ENCODE measurements around the gene CES3. TPM values are rescaled to one million over a fixed set of nuclear protein-coding genes. Genes with fewer than 3 reads are reported as not detected.

CES3 gene
- total RNA-seq, 6 experiments from 2014 or later: 19.1 to 82.4 (median 35.9) TPM

DNA sequence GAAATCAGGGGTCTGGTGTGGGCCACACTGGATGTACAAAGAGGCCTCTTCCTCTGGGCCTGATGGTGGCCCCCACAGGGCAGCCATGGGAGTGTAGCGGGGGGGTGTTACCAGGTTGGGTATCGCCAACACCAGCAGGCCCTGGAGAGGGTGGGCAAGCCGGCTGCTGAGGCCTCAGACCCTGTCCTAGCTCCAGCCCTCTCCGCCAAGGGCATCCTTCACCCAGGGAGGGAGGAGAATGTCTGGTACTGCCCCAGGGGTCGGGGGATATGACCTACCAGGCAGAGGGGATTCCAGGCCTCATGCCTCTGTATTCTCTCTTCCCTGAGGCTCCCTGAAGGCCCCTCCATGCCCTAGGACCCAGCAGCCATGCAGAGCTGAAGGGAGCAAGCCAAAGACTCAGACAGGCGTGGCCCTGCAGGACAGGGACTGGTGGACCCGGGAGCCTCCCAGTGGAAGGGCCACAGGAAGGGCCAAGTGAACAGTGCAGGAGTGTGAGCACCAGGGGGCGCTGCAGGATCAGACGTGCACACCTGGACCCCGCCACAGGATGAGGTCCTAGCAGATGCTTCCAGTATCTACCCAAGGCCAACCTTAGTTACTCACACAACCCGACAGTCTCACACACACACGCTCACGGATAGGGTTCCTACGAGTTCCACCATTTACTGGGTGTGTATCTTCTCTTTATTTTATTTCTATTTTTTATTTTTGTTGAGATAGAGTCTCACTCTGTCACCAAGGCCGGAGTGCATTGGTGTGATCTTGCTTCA lies 16.5 kb downstream of the CES3 start:
- DNase-seq (peak; percentile 91 to 94 (median 92)), ATAC-seq (peak; percentile 98 to 99 (median 98))
- Histone ChIP-seq H3K36me3 (peaks cover 0 to 1% (median 0%) of the 10 kb centered on the region in 4 donors), H3K4me3 (no peak overlapping the region), H3K27ac (no peak overlapping the region), H3K9me3 (no peaks in the 10 kb centered on the region), H3K27me3 (no peaks in the 10 kb centered on the region), H3K4me1 (peaks cover 0 to 5% (median 3%) of the 10 kb centered on the region in 4 donors)
- TF ChIP-seq, protein P1, sequence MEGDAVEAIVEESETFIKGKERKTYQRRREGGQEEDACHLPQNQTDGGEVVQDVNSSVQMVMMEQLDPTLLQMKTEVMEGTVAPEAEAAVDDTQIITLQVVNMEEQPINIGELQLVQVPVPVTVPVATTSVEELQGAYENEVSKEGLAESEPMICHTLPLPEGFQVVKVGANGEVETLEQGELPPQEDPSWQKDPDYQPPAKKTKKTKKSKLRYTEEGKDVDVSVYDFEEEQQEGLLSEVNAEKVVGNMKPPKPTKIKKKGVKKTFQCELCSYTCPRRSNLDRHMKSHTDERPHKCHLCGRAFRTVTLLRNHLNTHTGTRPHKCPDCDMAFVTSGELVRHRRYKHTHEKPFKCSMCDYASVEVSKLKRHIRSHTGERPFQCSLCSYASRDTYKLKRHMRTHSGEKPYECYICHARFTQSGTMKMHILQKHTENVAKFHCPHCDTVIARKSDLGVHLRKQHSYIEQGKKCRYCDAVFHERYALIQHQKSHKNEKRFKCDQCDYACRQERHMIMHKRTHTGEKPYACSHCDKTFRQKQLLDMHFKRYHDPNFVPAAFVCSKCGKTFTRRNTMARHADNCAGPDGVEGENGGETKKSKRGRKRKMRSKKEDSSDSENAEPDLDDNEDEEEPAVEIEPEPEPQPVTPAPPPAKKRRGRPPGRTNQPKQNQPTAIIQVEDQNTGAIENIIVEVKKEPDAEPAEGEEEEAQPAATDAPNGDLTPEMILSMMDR (IDR thresholded peaks at IDR 0.05): peak; percentile 97 to 99 (median 98)
- TF ChIP-seq POLR2A (IDR thresholded peaks at IDR 0.05): no peak
- intact Hi-C loops (cut with DNase I): loop anchor here in 1 of 2 donors (10.0 kb wide), 1 partner anchor 177 kb away; the partner anchor contains the start of genes B3GNT9, FBXL8 and TRADD
- 25% methylated on average over 12 of the region's 15 CpGs for WGBS (ENCODE audit: insufficient coverage, low coverage, low lambda C conversion rate, missing lambda C conversion rate)

- H3K4me3 ChIP-seq: no peak overlapping the region
- TF ChIP-seq POLR2A (IDR thresholded peaks at IDR 0.05): no peak
- TF ChIP-seq, protein P1 (IDR thresholded peaks at IDR 0.05): no peak
- ATAC-seq (peak in 1 of 4 donors; percentile 3), DNase-seq (no peak)
- H3K36me3 ChIP-seq: no peaks in the 10 kb centered on the region
- no peaks in the 10 kb centered on the region for H3K27me3 ChIP-seq
- H3K27ac ChIP-seq: no peak overlapping the region
- H3K4me1 ChIP-seq: peaks cover 0 to 5% (median 3%) of the 10 kb centered on the region in 4 donors
- 59% methylated on average over 12 of the region's 16 CpGs for WGBS (ENCODE audit: insufficient coverage, low coverage, low lambda C conversion rate, missing lambda C conversion rate)
- intact Hi-C loops (cut with DNase I): loop anchor here in 1 of 2 donors (10.0 kb wide), 1 partner anchor 176 kb away; the partner anchor contains the start of genes B3GNT9, FBXL8 and TRADD
- no peaks in the 10 kb centered on the region for H3K9me3 ChIP-seq
These were observed 18.1 kb downstream of the CES3 start for GRCh38 chr16:66979011-66979717.

GRCh38 chr16:66983033-66983432 lies 22.0 kb downstream of the CES3 start:
- peaks cover 0 to 4% (median 1%) of the 10 kb centered on the region in 4 donors for H3K4me1 ChIP-seq
- TF ChIP-seq POLR2A (IDR thresholded peaks at IDR 0.05): no peak
- TF ChIP-seq, protein P1 (IDR thresholded peaks at IDR 0.05): no peak
- H3K4me3 ChIP-seq: no peak overlapping the region
- H3K27ac ChIP-seq: no peak overlapping the region
- no peaks in the 10 kb centered on the region for H3K36me3 ChIP-seq
- ATAC-seq (no peak), DNase-seq (no peak)
- no peaks in the 10 kb centered on the region for H3K9me3 ChIP-seq
- intact Hi-C loops (cut with DNase I): no loop called here
- no peaks in the 10 kb centered on the region for H3K27me3 ChIP-seq
- WGBS (ENCODE audit: insufficient coverage, low coverage, low lambda C conversion rate, missing lambda C conversion rate): 88% methylated on average over 9 of the region's 9 CpGs

GRCh38 chr16:66984892-66985311 lies 23.8 kb downstream of the CES3 start:
- Histone ChIP-seq H3K36me3 (no peaks in the 10 kb centered on the region), H3K9me3 (no peaks in the 10 kb centered on the region), H3K4me1 (peaks cover 0 to 20% (median 8%) of the 10 kb centered on the region in 4 donors), H3K27ac (no peak overlapping the region), H3K27me3 (no peaks in the 10 kb centered on the region), H3K4me3 (no peak overlapping the region)
- TF ChIP-seq POLR2A (IDR thresholded peaks at IDR 0.05): no peak
- TF ChIP-seq, protein P1 (IDR thresholded peaks at IDR 0.05): no peak
- no peak for DNase-seq
- intact Hi-C loops (cut with DNase I): no loop called here
- 85% methylated on average over 2 of the region's 4 CpGs for WGBS (ENCODE audit: insufficient coverage, low coverage, low lambda C conversion rate, missing lambda C conversion rate)
- no peak for ATAC-seq
